ENCODE measurements around the gene ANXA1. TPM values are rescaled to one million over a fixed set of nuclear protein-coding genes. Genes with fewer than 3 reads are reported as not detected.

The ANXA1 gene
- total RNA-seq, 1 experiment from 2014 or later: 6.6 TPM

DNA sequence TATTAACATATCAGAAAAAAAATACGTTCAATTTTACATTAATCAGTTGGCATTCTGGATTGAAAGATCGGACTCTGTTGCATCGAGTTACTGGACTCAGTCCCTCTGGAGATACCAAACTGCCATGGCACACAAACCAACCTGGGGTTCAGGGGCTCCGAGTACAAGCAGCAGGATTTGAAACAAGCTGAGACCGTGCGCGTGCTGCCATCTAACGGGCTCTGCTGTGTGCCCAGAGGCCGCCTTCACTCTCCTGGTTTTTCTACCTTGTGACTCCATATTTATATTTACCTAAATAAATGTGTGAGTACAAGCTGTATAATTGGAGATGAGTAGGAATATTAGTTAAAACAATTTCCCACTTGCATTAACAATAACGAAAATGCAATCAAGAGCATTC is 48.2 kb downstream of the ANXA1 start:
- no peaks in the 10 kb centered on the region for H3K27me3 ChIP-seq (ENCODE audit: control insufficient read depth, insufficient read depth, low read length)
- H3K4me3 ChIP-seq (ENCODE audit: insufficient read depth, low read depth, low read length): no peak overlapping the region
- no peak for DNase-seq
- H3K36me3 ChIP-seq (replicated peaks; ENCODE audit: control insufficient read depth, insufficient read depth, low read length): no peaks in the 10 kb centered on the region

DNA sequence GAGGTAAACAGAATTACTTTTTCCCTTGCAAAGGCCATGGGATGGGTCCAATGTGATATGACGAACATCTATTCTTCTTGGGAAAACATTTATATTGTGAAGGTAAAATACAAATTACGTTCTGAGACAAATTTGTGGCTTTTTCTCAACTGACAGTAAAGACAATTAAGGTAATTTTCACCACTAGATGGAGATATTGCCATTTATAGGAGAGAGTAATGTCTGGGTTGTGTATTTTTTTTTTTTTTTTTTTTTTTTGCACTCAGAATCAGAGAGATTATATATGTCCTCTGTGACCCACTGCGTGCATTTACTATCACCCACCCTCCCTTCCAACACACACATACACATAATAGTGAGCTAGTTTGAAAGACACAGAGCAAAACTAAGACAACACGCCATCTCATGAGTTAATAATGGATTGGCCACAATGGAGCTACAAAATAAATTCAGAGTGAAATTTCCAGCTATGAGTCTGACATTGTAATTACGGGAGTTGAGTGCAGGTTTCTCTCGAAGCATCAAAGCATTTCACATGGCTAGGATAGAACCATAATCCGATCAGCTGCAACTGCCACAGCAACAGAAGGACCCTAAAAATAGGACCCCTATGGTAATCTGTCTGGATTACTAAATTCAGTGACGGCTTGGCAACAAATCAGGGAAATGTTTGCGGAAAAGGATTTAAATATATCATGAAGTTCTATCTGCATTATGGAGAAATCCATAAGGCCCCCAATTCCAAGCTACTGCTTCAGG is 49.2 kb downstream of the ANXA1 start:
- no peaks in the 10 kb centered on the region for H3K36me3 ChIP-seq (replicated peaks; ENCODE audit: control insufficient read depth, insufficient read depth, low read length)
- no peak for DNase-seq
- no peak overlapping the region for H3K4me3 ChIP-seq (ENCODE audit: insufficient read depth, low read depth, low read length)

DNA sequence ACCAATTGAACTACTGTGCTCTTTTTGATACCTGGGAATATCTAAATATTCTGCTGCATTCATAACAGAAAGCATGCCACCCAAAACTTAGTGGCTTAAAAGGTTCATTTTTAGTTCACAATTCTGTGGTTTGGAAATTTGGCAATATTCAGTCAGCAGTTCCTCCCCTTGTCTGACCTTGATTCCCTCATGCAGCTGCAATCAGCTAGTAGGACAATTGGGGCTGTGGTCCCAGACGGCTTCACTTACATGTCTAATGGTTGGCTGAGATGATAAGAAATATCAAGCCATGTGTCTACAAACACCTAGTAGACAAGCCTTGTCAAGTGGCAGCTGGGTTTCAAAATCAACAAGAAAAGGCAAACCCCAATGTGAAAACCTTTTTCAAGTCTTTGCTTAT is 51.3 kb downstream of the ANXA1 start:
- no peaks in the 10 kb centered on the region for H3K27me3 ChIP-seq (ENCODE audit: control insufficient read depth, insufficient read depth, low read length)
- no peak overlapping the region for H3K4me3 ChIP-seq (ENCODE audit: insufficient read depth, low read depth, low read length)
- DNase-seq: no peak
- no peaks in the 10 kb centered on the region for H3K36me3 ChIP-seq (replicated peaks; ENCODE audit: control insufficient read depth, insufficient read depth, low read length)

More for the DNA sequence above, 49.2 kb downstream of the ANXA1 start:
- H3K27me3 ChIP-seq (ENCODE audit: control insufficient read depth, insufficient read depth, low read length): no peaks in the 10 kb centered on the region

DNA sequence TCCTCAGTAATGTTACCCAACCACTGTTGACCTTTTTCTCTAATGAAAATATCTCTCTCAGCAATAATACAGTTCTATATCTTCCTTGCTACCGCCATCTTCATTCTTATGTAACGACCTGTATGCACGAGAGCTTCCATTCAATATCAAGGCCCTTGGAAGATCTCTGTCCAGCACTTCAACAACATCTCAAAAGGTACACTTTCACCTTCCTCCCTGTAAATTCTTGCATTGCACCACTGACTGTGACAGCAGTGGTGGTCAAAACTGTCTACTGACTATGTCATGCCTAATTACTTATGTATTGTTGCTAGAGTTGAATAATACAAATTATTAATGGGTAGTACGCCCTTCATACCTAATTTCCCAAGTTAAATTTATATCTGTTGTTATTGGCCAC is 53.3 kb downstream of the ANXA1 start:
- H3K36me3 ChIP-seq (replicated peaks; ENCODE audit: control insufficient read depth, insufficient read depth, low read length): no peaks in the 10 kb centered on the region
- H3K4me3 ChIP-seq (ENCODE audit: insufficient read depth, low read depth, low read length): no peak overlapping the region
- no peak for DNase-seq
- no peaks in the 10 kb centered on the region for H3K27me3 ChIP-seq (ENCODE audit: control insufficient read depth, insufficient read depth, low read length)

DNA sequence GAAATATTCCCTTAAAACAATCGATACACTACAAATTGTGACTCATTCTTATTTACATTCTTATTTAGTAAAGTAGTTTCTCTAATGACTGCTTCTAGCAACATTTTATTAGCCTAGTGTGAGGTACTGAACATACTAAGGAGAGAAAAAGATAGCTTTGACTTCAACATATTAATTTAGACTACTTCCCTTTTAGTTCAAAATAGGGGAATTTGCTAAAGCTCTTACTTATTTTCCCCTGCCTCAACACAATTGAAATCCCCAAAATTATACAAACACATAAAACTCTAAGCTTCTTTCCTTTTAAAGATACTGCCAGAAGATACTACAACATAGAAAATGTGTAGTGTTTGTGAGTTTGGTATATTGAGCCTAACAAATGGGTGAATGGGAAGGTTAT is 55.2 kb downstream of the ANXA1 start:
- no peak for DNase-seq
- Histone ChIP-seq H3K4me3 (ENCODE audit: insufficient read depth, low read depth, low read length) (no peak overlapping the region), H3K27me3 (ENCODE audit: control insufficient read depth, insufficient read depth, low read length) (no peaks in the 10 kb centered on the region), H3K36me3 (replicated peaks; ENCODE audit: control insufficient read depth, insufficient read depth, low read length) (no peaks in the 10 kb centered on the region)

DNA sequence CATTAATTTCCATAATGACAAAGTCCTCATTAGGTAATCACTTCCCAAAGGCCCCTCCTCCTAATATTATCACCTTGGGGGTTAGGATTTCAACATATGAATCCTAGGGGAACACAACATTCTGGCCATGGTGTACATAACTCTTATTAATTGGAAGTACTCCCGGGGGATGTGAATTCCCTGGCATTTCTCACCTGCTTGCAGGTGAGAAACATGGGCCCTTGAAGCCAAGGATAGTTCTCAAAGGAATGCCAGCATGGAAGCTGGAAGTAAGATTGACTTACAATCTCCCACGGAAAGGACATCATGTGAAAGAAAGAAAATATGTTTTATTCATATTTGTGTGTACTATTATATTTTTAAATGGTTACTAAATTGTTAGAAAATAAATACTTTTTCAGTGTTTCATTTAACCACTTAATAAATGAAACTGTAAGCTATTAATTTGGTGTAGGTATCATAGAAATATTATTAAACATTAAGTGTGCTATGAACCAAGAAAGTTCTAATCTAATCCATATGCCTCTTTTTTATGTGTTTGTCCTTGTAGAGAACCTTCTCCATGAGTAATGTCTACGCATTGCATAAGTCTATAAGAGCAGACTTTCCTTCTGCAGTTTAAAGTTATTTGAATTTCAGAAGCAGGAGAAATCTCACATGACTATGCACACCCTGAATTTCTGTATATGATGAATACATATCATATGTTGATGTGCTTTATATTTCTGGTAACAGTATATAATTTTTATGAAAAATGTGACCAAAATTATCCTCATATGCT is 59.4 kb downstream of the ANXA1 start:
- H3K4me3 ChIP-seq (ENCODE audit: insufficient read depth, low read depth, low read length): no peak overlapping the region
- no peaks in the 10 kb centered on the region for H3K36me3 ChIP-seq (replicated peaks; ENCODE audit: control insufficient read depth, insufficient read depth, low read length)
- H3K27me3 ChIP-seq (ENCODE audit: control insufficient read depth, insufficient read depth, low read length): no peaks in the 10 kb centered on the region
- no peak for DNase-seq

DNA sequence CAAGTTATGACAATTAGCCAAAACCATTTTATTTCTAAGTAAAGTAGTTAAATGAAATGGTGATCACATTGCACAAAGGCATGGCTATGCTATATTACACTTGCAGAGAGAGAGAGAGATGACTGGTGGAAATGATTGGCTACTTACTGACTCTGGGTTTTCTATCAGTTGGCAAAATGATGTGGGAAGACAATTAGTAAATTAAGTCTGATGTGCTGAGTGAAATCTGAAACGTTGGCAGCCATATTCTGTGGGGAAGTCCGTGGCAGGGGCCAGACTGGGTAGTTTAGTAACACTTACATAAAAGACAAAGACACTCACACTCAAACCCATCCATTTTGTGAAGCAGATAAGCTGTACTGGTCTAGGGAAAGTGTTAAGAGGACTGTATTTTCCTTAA is 61.6 kb downstream of the ANXA1 start:
- no peaks in the 10 kb centered on the region for H3K36me3 ChIP-seq (replicated peaks; ENCODE audit: control insufficient read depth, insufficient read depth, low read length)
- H3K4me3 ChIP-seq (ENCODE audit: insufficient read depth, low read depth, low read length): no peak overlapping the region
- no peak for DNase-seq
- no peaks in the 10 kb centered on the region for H3K27me3 ChIP-seq (ENCODE audit: control insufficient read depth, insufficient read depth, low read length)

DNA sequence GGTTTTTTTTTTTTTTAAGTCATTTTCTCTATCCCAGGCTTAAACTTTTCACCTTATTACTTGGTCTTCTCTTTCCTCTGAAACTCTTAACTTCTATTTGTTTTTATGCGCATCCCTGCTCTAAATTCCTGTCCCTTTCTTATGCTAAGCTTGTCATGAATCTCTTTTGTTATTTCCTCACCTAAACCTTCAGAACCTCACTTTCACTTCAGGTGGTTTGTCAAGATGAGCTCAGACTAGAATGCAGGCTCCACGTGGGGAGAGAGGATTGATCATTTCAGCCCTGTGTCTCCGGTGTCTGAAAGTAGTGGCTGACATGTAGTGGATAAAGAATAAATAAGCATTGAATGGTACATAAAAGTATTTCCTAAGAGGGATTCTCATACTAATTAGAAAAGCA is 63.6 kb downstream of the ANXA1 start:
- no peaks in the 10 kb centered on the region for H3K36me3 ChIP-seq (replicated peaks; ENCODE audit: control insufficient read depth, insufficient read depth, low read length)
- H3K4me3 ChIP-seq (ENCODE audit: insufficient read depth, low read depth, low read length): no peak overlapping the region
- no peaks in the 10 kb centered on the region for H3K27me3 ChIP-seq (ENCODE audit: control insufficient read depth, insufficient read depth, low read length)
- peak; percentile 43 for DNase-seq

DNA sequence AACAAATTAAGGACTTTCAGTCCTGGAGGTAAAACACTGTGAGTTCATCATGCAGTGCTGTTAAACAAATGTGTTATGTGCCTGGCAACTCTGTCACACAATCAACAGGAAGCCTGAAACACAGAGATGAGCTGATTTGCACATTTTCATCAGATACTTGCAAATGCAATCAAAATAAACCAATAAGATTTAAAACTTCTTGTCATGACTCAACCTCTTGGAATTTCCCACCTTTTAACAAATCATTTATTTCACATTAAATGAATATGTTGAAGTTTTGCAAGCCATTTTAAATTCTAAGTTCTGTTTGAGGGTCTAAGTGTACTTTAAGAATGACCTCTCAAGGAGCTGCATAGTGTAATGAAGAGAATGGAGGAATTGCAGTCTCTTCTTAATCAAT is 64.4 kb downstream of the ANXA1 start:
- no peak for DNase-seq

More for the DNA sequence above, 64.4 kb downstream of the ANXA1 start:
- no peak overlapping the region for H3K4me3 ChIP-seq (ENCODE audit: insufficient read depth, low read depth, low read length)
- H3K27me3 ChIP-seq (ENCODE audit: control insufficient read depth, insufficient read depth, low read length): no peaks in the 10 kb centered on the region
- H3K36me3 ChIP-seq (replicated peaks; ENCODE audit: control insufficient read depth, insufficient read depth, low read length): no peaks in the 10 kb centered on the region

Other genes starting within 250 kb of the ANXA1 start
- 1.6 and 4.5 TPM in 2 replicates for gene ALDH1A1, start 198.8 kb upstream of the ANXA1 start, total RNA-seq (2014; rRNA removed; shearing (Covaris generic))